ENCODE measurements around the gene GUSB. TPM values are rescaled to one million over a fixed set of nuclear protein-coding genes. Genes with fewer than 3 reads are reported as not detected.
"Not testable (repeated sequence)": the region's sequence is repeated elsewhere in the genome, so short reads cannot be mapped to it uniquely, and the experiment has no call there.

GUSB gene
- total and polyA plus RNA-seq, 2 of the 8 experiments (the other 6 are each of a cell fraction or from before 2014, with no cell fraction given), result 43.6 to 71.3 TPM

- H3K23ac ChIP-seq (ENCODE audit: insufficient read length); H4K8ac ChIP-seq (ENCODE audit: extremely low read depth, insufficient read depth, low read length); H2BK120ac ChIP-seq (replicated peaks; ENCODE audit: low read depth, low read length); H3K56ac ChIP-seq (replicated peaks; ENCODE audit: insufficient read length, low read depth, low read length); H3K79me1 ChIP-seq (ENCODE audit: low read depth, low read length); H3K27me3 ChIP-seq (replicated peaks in 1 of 4; ENCODE audit: control insufficient read depth in 3 of 4, extremely low read depth in 1 of 4, insufficient read depth in 3 of 4, low read length in 3 of 4); H3K4me2 ChIP-seq (ENCODE audit: insufficient read depth in 1 of 2, low read depth in 2 of 2, low read length in 2 of 2); H2AK5ac ChIP-seq (ENCODE audit: low read depth, low read length); H2BK20ac ChIP-seq (ENCODE audit: low read length); H3K18ac ChIP-seq (ENCODE audit: extremely low read depth, low read length); H3K36me3 ChIP-seq (ENCODE audit: control insufficient read depth in 2 of 4, insufficient read depth in 4 of 4, low read length in 3 of 4); FAIRE-seq; H3K27ac ChIP-seq (ENCODE audit: low read depth, low read length); H3K4me3 ChIP-seq (ENCODE audit: extremely low read depth in 1 of 4, insufficient read depth in 2 of 4, low read depth in 3 of 4, low read length in 4 of 4); H3K9me3 ChIP-seq (ENCODE audit: insufficient read depth in 2 of 2, low read depth in 1 of 2, low read length in 1 of 2); H2BK12ac ChIP-seq (ENCODE audit: low read depth, low read length); H2AFZ ChIP-seq (ENCODE audit: low read length); H2BK5ac ChIP-seq (ENCODE audit: low read depth, low read length); H3K9ac ChIP-seq (replicated peaks in 1 of 4; ENCODE audit: extremely low read depth in 1 of 4, low read depth in 3 of 4, low read length in 3 of 4); H3K14ac ChIP-seq (ENCODE audit: insufficient read length); POLR2A ChIA-PET (ENCODE audit: partially characterized antibody); H4K91ac ChIP-seq (replicated peaks; ENCODE audit: insufficient read length, low read length); H3K4ac ChIP-seq (replicated peaks; ENCODE audit: insufficient read length, low read depth, low read length); DNase-seq (ENCODE audit: low read depth in 1 of 2, low spot score in 2 of 2); H4K20me1 ChIP-seq (replicated peaks in 1 of 2; ENCODE audit: control insufficient read depth in 1 of 2, insufficient read depth in 2 of 2, low read length in 2 of 2); H2BK15ac ChIP-seq (ENCODE audit: low read length); H4K5ac ChIP-seq (ENCODE audit: insufficient read length, low read depth, low read length); H3K4me1 ChIP-seq (replicated peaks in 1 of 4; ENCODE audit: control insufficient read depth in 3 of 4, insufficient read depth in 4 of 4, low read length in 3 of 4); H3K79me2 ChIP-seq (ENCODE audit: control insufficient read depth in 1 of 2, insufficient read depth in 2 of 2, low read length in 2 of 2); H3K23me2 ChIP-seq (ENCODE audit: low read depth, low read length): not testable (repeated sequence)
- CTCF ChIA-PET (ENCODE audit: partially characterized antibody), result interaction anchor here (1.1 kb wide), 1 partner anchor 18 kb away, joined by 3 read pairs; no protein-coding TSS in a partner anchor
- WGBS, 2 experiments (ENCODE audit: extremely low coverage in 1 of 2, insufficient coverage in 1 of 2, insufficient read length in 1 of 2, insufficient replicate concordance in 2 of 2, low coverage in 1 of 2, low lambda C conversion rate in 2 of 2, missing lambda C conversion rate in 1 of 2), result 0% methylated on average over 1 of the region's 1 CpG; no CpG with 5 or more reads in 1 of the 2 experiments
These were observed 13.0 kb upstream of the GUSB start for GRCh38 chr7:65994984-65995383.

Measured in H1 (cell line).